ENCODE data around the gene DNAH1.

DNA sequence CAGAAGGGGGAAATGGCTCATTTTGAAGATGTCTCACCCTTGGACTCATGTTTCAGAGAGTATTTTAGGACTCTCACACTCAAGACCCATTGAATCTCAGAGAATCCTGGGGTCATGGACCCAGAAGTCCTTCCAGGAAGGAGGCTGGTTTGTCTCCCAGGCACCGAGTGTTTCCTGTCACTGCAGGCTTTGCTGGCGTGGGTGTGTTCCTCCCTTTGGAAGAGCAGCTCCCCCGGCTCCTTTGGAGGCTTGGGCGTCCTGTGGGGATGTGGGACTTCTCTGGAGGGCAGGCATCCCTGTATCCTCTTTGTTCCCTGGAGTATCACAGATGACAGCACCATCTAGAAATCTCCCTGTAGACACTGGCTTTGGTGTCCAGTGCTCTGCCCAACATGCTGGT lies 40.0 kb downstream of the DNAH1 start:
- TF ChIP-seq, protein P1, sequence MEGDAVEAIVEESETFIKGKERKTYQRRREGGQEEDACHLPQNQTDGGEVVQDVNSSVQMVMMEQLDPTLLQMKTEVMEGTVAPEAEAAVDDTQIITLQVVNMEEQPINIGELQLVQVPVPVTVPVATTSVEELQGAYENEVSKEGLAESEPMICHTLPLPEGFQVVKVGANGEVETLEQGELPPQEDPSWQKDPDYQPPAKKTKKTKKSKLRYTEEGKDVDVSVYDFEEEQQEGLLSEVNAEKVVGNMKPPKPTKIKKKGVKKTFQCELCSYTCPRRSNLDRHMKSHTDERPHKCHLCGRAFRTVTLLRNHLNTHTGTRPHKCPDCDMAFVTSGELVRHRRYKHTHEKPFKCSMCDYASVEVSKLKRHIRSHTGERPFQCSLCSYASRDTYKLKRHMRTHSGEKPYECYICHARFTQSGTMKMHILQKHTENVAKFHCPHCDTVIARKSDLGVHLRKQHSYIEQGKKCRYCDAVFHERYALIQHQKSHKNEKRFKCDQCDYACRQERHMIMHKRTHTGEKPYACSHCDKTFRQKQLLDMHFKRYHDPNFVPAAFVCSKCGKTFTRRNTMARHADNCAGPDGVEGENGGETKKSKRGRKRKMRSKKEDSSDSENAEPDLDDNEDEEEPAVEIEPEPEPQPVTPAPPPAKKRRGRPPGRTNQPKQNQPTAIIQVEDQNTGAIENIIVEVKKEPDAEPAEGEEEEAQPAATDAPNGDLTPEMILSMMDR (conservative IDR thresholded peaks at IDR 0.05) = no peak
- no peak for TF ChIP-seq EZH2 (IDR thresholded peaks at IDR 0.05; ENCODE audit: low read depth)

All from PC-9 (cell line).